ENCODE measurements around the gene HOXC11.

DNA sequence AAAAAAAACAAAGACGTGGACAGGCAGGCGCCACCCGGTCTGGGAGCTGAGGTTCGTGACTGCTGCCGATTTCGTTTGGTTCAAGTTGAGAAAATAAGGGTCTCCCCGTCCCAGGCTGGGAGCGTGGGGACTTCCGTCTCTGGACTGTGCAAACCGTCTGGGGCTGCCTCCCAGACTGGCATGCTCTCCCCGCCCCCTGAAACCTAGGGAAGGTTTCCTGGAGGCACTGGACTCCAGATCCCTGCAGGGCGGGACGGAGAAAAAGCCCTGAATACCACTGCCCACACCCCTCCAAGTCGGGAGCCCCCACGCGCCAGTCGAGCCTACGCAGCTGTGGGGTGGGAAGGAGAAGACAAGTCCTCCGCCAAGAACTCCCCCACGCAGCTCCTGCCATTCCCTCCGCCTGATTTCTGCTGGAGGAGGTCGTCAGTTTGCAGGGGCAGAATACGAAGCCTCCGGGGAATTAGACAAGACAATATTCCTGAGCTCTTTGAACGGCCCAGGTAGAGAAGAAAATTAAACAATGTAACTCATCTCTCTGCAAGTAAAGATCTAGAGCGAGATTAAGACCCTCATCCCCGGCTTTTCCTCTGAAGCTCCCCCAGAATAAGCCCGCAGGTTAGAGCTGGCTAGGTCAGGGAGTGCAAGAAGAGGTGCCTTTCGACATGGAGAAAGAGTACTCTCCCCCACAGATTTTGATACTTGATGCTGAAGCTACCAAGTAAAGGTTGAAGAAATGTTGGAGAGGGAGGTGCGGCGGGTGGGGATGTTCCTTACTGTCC lies 44.7 kb upstream of the HOXC11 start:
- TF ChIP-seq, protein P1, sequence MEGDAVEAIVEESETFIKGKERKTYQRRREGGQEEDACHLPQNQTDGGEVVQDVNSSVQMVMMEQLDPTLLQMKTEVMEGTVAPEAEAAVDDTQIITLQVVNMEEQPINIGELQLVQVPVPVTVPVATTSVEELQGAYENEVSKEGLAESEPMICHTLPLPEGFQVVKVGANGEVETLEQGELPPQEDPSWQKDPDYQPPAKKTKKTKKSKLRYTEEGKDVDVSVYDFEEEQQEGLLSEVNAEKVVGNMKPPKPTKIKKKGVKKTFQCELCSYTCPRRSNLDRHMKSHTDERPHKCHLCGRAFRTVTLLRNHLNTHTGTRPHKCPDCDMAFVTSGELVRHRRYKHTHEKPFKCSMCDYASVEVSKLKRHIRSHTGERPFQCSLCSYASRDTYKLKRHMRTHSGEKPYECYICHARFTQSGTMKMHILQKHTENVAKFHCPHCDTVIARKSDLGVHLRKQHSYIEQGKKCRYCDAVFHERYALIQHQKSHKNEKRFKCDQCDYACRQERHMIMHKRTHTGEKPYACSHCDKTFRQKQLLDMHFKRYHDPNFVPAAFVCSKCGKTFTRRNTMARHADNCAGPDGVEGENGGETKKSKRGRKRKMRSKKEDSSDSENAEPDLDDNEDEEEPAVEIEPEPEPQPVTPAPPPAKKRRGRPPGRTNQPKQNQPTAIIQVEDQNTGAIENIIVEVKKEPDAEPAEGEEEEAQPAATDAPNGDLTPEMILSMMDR (IDR thresholded peaks at IDR 0.05), result no peak
- no peak for TF ChIP-seq POLR2A (IDR thresholded peaks at IDR 0.05)

Measured in esophagus squamous epithelium (tissue), 4 donors.